ENCODE data around the gene RC3H2. TPM values are rescaled to one million over a fixed set of nuclear protein-coding genes. Genes with fewer than 3 reads are reported as not detected.
"Not testable (repeated sequence)": the region's sequence is repeated elsewhere in the genome, so short reads cannot be mapped to it uniquely, and the experiment has no call there.

Gene RC3H2
- total RNA-seq, 1 donor from 2014 or later = 74.4 TPM

- Mint-ChIP-seq H3K27me3 (ENCODE audit: unreplicated experiment) (no peaks in the 10 kb centered on the region), H3K4me3 (ENCODE audit: unreplicated experiment) (no peak overlapping the region), H3K4me1 (ENCODE audit: unreplicated experiment) (peaks cover 6% of the 10 kb centered on the region), H3K27ac (ENCODE audit: unreplicated experiment) (no peak overlapping the region), H3K9me3 (ENCODE audit: unreplicated experiment) (no peaks in the 10 kb centered on the region), H3K36me3 (ENCODE audit: unreplicated experiment) (no peaks in the 10 kb centered on the region)
- no peak for TF ChIP-seq CTCF (IDR thresholded peaks at IDR 0.05)
- DNase-seq (ENCODE audit: extremely low spot score, unreplicated experiment) = no peak
These were observed 73.0 kb downstream of the RC3H2 start for GRCh38 chr9:122832194-122832593.

GRCh38 chr9:122828965-122829284 is 76.2 kb downstream of the RC3H2 start:
- Mint-ChIP-seq H3K4me3 (ENCODE audit: unreplicated experiment) (peak overlapping the region; percentile 98), H3K4me1 (ENCODE audit: unreplicated experiment) (peaks cover 25% of the 10 kb centered on the region)
- H3K9me3 Mint-ChIP-seq (ENCODE audit: unreplicated experiment) = not testable (repeated sequence)

GRCh38 chr9:122827761-122828093 is 77.4 kb downstream of the RC3H2 start:
- Mint-ChIP-seq H3K4me1 (ENCODE audit: unreplicated experiment) (peaks cover 25% of the 10 kb centered on the region), H3K36me3 (ENCODE audit: unreplicated experiment) (peaks cover 19% of the 10 kb centered on the region)
- TF ChIP-seq CTCF (IDR thresholded peaks at IDR 0.05) = no peak

More at GRCh38 chr9:122828965-122829284, 76.2 kb downstream of the RC3H2 start:
- Mint-ChIP-seq H3K36me3 (ENCODE audit: unreplicated experiment) (peaks cover 13% of the 10 kb centered on the region), H3K27ac (ENCODE audit: unreplicated experiment) (peak overlapping the region; percentile 99)
- DNase-seq (ENCODE audit: extremely low spot score, unreplicated experiment) = peak; percentile 59
- H3K27me3 Mint-ChIP-seq (ENCODE audit: unreplicated experiment) = not testable (repeated sequence)

GRCh38 chr9:122822938-122823337 is 82.2 kb downstream of the RC3H2 start:
- Mint-ChIP-seq H3K36me3 (ENCODE audit: unreplicated experiment) (peaks cover 38% of the 10 kb centered on the region), H3K27me3 (ENCODE audit: unreplicated experiment) (no peaks in the 10 kb centered on the region), H3K9me3 (ENCODE audit: unreplicated experiment) (no peaks in the 10 kb centered on the region), H3K27ac (ENCODE audit: unreplicated experiment) (no peak overlapping the region), H3K4me1 (ENCODE audit: unreplicated experiment) (peaks cover 39% of the 10 kb centered on the region), H3K4me3 (ENCODE audit: unreplicated experiment) (no peak overlapping the region)
- peak; percentile 51 for DNase-seq (ENCODE audit: extremely low spot score, unreplicated experiment)
- no peak for TF ChIP-seq CTCF (IDR thresholded peaks at IDR 0.05)

More at GRCh38 chr9:122827761-122828093, 77.4 kb downstream of the RC3H2 start:
- peak overlapping the region; percentile 98 for H3K4me3 Mint-ChIP-seq (ENCODE audit: unreplicated experiment)
- no peaks in the 10 kb centered on the region for H3K9me3 Mint-ChIP-seq (ENCODE audit: unreplicated experiment)
- H3K27ac Mint-ChIP-seq (ENCODE audit: unreplicated experiment) = peak overlapping the region; percentile 99
- H3K27me3 Mint-ChIP-seq (ENCODE audit: unreplicated experiment) = no peaks in the 10 kb centered on the region
- DNase-seq (ENCODE audit: extremely low spot score, unreplicated experiment) = no peak

GRCh38 chr9:122822056-122822455 is 83.1 kb downstream of the RC3H2 start:
- peaks cover 41% of the 10 kb centered on the region for H3K36me3 Mint-ChIP-seq (ENCODE audit: unreplicated experiment)
- H3K4me1 Mint-ChIP-seq (ENCODE audit: unreplicated experiment) = peaks cover 34% of the 10 kb centered on the region
- H3K27me3 Mint-ChIP-seq (ENCODE audit: unreplicated experiment) = no peaks in the 10 kb centered on the region
- no peak overlapping the region for H3K4me3 Mint-ChIP-seq (ENCODE audit: unreplicated experiment)
- TF ChIP-seq CTCF (IDR thresholded peaks at IDR 0.05) = no peak
- no peak overlapping the region for H3K27ac Mint-ChIP-seq (ENCODE audit: unreplicated experiment)
- H3K9me3 Mint-ChIP-seq (ENCODE audit: unreplicated experiment) = no peaks in the 10 kb centered on the region
- DNase-seq (ENCODE audit: extremely low spot score, unreplicated experiment) = no peak
